Naive thymus-derived CD8-positive, alpha-beta T cell (primary cell): ENCODE results near the gene ABHD1. TPM values are rescaled to one million over a fixed set of nuclear protein-coding genes. Genes with fewer than 3 reads are reported as not detected.
A peak's percentile ranks its signal among the peaks of the same experiment; 100 is the strongest.
"Not testable (repeated sequence)": the region's sequence is repeated elsewhere in the genome, so short reads cannot be mapped to it uniquely, and the experiment has no call there.

Source experiments
- ATAC-seq, 2 donors: fragments of 150-1000 bp; cut with Tn5 transposase in 1 of 2; sonication (Bioruptor Pico), chemical (Tn5 transposase) in 1 of 2; 1 replicate in 1 of 2; 2 replicates in 1 of 2; pipeline ENCODE4 v1.10.0; 2021; ENCODE audit warnings: mild to moderate bottlenecking in 2 of 2, moderate library complexity in 2 of 2
- POLR2A ChIA-PET: fragments of 350-600 bp; sonication (Branson Sonifier 250); formaldehyde crosslinking; loops from one replicate; lab custom pipeline; 2021; ENCODE audit warnings: antibody characterized with exemption; lab: Charles Lee
- DNase-seq, 10 donors: peaks; one replicate each; pipeline versions ENCODE4 v3.0.0 to v3.0.0-alpha.2; 2020 to 2022
- H3K27ac Mint-ChIP-seq, 10 donors: one replicate each; pipeline ENCODE4 v1.8.0; 2020 to 2022; ENCODE audit warnings: mild to moderate bottlenecking in 10 of 10, mixed read lengths in 10 of 10, moderate library complexity in 4 of 10, inconsistent platforms in 1 of 10
- H3K27me3 Mint-ChIP-seq, 5 donors: one replicate each; pipeline ENCODE4 v1.8.0; 2021 to 2022; ENCODE audit warnings: mixed read lengths in 5 of 5
- H3K36me3 Mint-ChIP-seq, 3 donors: one replicate each; pipeline ENCODE4 v1.8.0; 2020 to 2022; ENCODE audit warnings: mixed read lengths in 3 of 3, mild to moderate bottlenecking in 2 of 3, inconsistent platforms in 1 of 3
- H3K4me1 Mint-ChIP-seq, 4 donors: one replicate each; pipeline ENCODE4 v1.8.0; 2021 to 2022; ENCODE audit warnings: mixed read lengths in 4 of 4
- H3K4me3 Mint-ChIP-seq, 10 donors: one replicate each; pipeline ENCODE4 v1.8.0; 2020 to 2022; ENCODE audit warnings: mild to moderate bottlenecking in 10 of 10, mixed read lengths in 10 of 10, moderate library complexity in 6 of 10, inconsistent platforms in 1 of 10
- H3K9me3 Mint-ChIP-seq, 9 donors: one replicate each; pipeline ENCODE4 v1.8.0; 2020 to 2022; ENCODE audit warnings: mixed read lengths in 9 of 9, mild to moderate bottlenecking in 3 of 9, inconsistent platforms in 1 of 9, moderate library complexity in 1 of 9
- polyA plus RNA-seq, 3 donors: library from polyadenylated mRNA; unstranded; fragments of 300-500 nt; fragmentation: Illumina TruSeq; gene quantifications; one replicate each; pipeline ENCODE4 v1.2.3, GENCODE V29; 2021
- total RNA-seq, 8 experiments: library from RNA in 2 of 8; stranded (reverse) in 2 of 8; gene quantifications; one replicate each; pipeline ENCODE4 v1.2.3 and lab custom pipeline; 2021 to 2026

Gene ABHD1
- total and polyA plus RNA-seq, 5 experiments from 2014 or later = 1.3 to 2.7 (median 1.7) TPM

DNA sequence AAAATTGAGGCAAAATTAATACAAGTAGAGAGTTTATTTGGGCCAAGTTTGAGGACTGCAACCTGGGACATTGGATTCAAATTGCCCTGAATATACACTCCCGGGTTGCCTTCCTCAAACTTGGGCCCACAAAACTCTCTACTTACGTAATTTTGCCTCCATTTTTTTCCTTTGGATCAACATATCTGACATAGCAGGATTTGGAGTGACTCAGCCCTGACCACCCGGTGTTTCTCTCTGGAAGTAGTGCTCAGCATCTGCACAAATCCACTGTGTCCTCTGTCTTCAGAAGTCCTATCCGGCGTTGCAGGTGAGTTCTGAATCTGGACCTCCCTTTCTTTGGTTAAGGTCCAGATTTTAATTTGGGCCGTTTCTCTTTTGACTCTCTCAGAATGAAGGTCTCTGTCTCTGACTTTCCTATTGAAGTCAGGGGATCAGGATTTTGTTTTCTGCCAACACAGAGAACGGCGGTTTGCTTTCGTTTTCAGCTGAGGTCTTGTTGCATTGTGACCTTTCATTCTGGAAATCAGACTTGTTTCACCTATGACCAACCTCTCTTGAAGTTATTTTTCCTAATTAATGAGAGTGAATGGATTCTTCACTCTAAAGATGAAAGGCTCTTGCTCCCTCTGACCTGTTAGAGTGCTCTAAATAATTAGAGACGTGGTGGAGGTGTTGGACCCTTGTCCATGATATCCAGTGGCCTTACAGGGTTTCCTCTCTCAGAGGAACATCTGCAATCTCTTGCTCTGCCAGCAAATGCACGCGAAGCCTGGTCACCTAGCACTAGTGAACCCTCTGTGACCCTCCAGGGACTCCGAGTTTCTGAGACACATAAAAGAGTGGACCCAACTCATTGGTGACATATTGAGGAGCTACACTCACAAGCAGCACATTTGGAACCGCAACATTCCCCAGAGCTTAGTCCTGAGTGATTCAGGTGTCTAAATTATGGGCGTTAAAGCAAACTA, 38.8 kb downstream of the ABHD1 start:
- peak overlapping the region in 1 of 10 donors; percentile 0 for H3K27ac Mint-ChIP-seq
- peaks cover 0 to 11% (median 4%) of the 10 kb centered on the region in 4 donors for H3K4me1 Mint-ChIP-seq
- DNase-seq (no peak), ATAC-seq (no peak)
- H3K36me3 Mint-ChIP-seq = no peaks in the 10 kb centered on the region
- no peaks in the 10 kb centered on the region for H3K9me3 Mint-ChIP-seq
- peaks cover 0 to 7% (median 0%) of the 10 kb centered on the region in 5 donors for H3K27me3 Mint-ChIP-seq
- no peak overlapping the region for H3K4me3 Mint-ChIP-seq
- POLR2A ChIA-PET = no interaction called here

DNA sequence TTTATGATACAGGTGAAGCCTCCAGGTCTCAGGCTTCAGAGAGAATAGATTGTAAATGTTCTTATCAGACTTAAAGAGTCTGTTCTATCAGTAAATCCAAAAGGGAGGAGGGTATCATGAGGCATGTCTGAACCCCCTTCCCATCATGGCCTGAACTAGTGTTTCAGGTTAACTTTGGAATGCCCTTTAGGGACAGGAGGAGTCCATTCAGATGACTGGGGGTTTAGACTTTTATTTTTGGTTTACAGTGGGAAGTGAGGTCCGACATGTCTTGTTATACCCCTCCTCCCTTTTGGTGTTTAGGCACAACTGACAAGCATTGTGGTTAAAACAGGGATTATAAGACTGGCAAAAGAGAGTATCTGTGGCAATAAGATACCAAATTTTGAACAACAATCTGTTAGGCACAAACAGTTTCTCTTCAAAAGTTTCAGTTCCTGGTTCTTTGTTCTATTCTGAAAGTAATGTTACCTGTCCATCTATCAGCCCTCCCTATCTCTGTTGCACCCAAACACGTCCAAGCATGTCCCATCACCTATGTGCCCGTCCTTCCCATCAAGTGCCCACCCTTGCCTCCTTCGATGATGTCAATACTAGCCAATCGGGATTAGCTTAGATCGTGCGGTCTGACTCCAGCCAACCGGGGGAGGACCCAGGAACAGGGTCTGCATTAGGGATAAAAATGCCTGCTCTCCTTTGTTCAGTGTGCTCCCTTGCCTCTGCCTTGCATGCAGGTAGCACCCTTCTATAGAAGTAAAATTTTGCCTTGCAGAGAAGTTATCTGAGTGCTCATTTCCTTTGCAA, 41.5 kb downstream of the ABHD1 start:
- POLR2A ChIA-PET = no interaction called here
- H3K4me1 Mint-ChIP-seq = peaks cover 0 to 15% (median 7%) of the 10 kb centered on the region in 4 donors
- peak overlapping the region in 1 of 10 donors; percentile 44 for H3K27ac Mint-ChIP-seq
- H3K4me3 Mint-ChIP-seq = no peak overlapping the region
- H3K27me3 Mint-ChIP-seq = peaks cover 0 to 7% (median 0%) of the 10 kb centered on the region in 5 donors
- ATAC-seq (no peak), DNase-seq (no peak)
- no peaks in the 10 kb centered on the region for H3K36me3 Mint-ChIP-seq
- H3K9me3 Mint-ChIP-seq = no peaks in the 10 kb centered on the region

DNA sequence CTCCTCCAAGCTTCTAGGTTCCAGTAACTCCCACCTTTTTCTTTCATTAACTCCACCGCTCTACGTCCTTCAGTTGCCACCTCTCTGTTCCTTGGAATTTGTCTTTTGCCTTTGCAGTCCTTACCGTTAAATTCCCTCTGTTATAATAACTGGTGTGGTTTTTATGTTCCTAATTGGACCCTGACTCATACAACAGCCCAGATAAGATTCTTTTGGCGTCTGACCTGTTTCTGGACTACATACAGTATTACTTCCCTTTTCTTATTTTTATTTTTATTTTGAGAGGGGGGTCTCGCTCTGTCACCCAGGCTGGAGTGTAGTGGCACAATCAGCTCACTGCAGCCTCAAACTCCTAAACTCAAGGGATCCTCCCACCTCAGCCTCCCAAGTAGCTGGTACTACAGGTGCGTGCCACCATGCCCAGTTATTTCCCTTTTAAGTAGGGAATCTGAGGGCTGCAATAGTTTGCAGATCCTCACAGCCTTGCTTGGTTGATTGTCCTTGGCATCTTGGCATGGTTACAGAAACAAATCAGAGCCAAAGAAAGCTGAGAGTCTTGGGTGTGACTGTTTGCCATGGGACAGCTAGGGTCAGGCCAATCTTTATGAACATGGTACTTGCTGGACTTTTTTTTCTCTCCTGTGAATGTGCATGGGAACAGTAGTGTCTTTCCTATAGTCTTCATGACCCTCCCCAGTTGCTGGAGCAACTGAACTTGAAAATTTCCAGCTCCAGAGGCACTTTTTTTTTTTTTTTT, 47.1 kb downstream of the ABHD1 start:
- H3K9me3 Mint-ChIP-seq = no peaks in the 10 kb centered on the region
- H3K36me3 Mint-ChIP-seq = no peaks in the 10 kb centered on the region
- ATAC-seq = no peak
- H3K27ac Mint-ChIP-seq = no peak overlapping the region
- no peak for DNase-seq
- peaks cover 0 to 7% (median 1%) of the 10 kb centered on the region in 5 donors for H3K27me3 Mint-ChIP-seq
- peaks cover 0 to 15% (median 5%) of the 10 kb centered on the region in 4 donors for H3K4me1 Mint-ChIP-seq
- POLR2A ChIA-PET = no interaction called here
- H3K4me3 Mint-ChIP-seq = peak overlapping the region in 4 of 10 donors; percentile 15 to 67 (median 43)

DNA sequence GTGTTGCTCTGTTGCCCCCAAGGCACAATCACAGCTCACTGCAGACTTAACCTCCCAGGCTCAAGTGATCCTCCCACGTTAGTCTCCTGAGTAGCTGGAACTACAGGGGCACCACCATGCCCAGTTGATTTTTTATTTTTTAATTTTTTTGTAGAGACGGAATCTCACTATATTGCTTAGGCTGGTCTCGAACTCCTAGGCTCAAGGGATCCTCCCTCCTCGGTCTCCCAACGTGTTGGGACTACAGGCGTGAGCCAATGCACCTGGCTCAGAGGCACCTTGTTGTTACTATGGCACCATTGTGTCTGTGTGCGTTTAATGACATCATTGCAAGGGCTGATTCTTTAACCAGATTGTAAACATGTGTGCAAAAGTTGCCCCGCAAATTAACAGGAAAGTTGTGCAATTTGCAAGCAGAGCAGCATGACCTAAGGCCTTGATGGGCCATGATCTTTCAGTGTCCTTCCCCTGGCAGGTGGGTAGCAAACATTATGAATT, 47.8 kb downstream of the ABHD1 start:
- Mint-ChIP-seq H3K4me1 (peaks cover 0 to 15% (median 5%) of the 10 kb centered on the region in 4 donors), H3K27ac (no peak overlapping the region), H3K4me3 (no peak overlapping the region), H3K9me3 (no peaks in the 10 kb centered on the region), H3K36me3 (no peaks in the 10 kb centered on the region), H3K27me3 (peaks cover 0 to 12% (median 1%) of the 10 kb centered on the region in 5 donors)
- POLR2A ChIA-PET = no interaction called here
- ATAC-seq = no peak
- DNase-seq = no peak

DNA sequence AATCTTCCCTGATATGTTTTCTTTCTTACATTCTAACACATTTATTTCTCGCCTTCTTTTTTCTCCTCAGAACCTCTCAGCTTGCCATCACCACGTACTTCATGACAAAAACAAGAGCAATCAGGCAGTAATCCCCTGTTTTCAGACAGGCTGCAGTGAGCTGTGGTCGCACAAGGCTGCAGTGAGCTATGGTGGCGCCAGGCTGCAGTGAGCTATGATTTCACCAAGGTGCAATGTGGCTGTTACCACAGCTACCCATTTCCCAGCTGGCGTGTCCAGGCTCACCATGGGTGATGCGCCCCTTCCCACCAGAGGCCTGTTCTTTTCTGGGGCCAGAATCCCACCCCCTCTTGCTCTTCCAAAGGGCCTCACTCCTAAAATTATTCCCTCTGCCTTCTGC, 51.0 kb downstream of the ABHD1 start:
- H3K9me3 Mint-ChIP-seq = no peaks in the 10 kb centered on the region
- ATAC-seq = no peak
- POLR2A ChIA-PET = no interaction called here
- H3K36me3 Mint-ChIP-seq = no peaks in the 10 kb centered on the region
- H3K4me1 Mint-ChIP-seq = peaks cover 0 to 8% (median 4%) of the 10 kb centered on the region in 4 donors
- peaks cover 0 to 25% (median 9%) of the 10 kb centered on the region in 5 donors for H3K27me3 Mint-ChIP-seq
- no peak overlapping the region for H3K27ac Mint-ChIP-seq
- no peak for DNase-seq
- no peak overlapping the region for H3K4me3 Mint-ChIP-seq

- no peak overlapping the region for H3K4me3 Mint-ChIP-seq
- no peak for ATAC-seq
- peaks cover 0 to 4% (median 1%) of the 10 kb centered on the region in 4 donors for H3K4me1 Mint-ChIP-seq
- peaks cover 1 to 29% (median 13%) of the 10 kb centered on the region in 5 donors for H3K27me3 Mint-ChIP-seq
- DNase-seq = no peak
- H3K9me3 Mint-ChIP-seq = no peaks in the 10 kb centered on the region
- H3K27ac Mint-ChIP-seq = no peak overlapping the region
- POLR2A ChIA-PET = no interaction called here
- no peaks in the 10 kb centered on the region for H3K36me3 Mint-ChIP-seq
Measured at GRCh38 chr2:27175330-27175729, 51.7 kb downstream of the ABHD1 start.

DNA sequence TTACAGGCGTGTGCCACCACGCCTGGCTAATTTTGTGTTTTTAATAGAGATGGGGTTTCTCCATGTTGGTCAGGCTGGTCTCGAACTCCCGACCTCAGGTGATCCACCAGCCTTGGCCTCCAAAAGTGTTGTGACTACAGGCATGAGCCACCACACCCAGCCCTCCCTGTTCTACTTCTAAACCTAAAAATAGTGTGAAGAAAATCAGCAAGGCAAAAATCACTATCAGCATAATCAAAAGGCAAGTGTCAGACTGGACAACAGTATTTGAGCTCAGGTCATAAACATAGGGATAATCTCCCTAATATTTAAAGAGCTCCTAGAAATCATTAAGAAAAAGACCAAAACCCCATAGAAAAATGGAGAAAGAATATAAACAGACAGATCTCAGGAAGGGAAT, 52.2 kb downstream of the ABHD1 start:
- H3K4me3 Mint-ChIP-seq, H3K27ac Mint-ChIP-seq, DNase-seq, H3K4me1 Mint-ChIP-seq, H3K36me3 Mint-ChIP-seq, H3K9me3 Mint-ChIP-seq, POLR2A ChIA-PET, ATAC-seq: not testable (repeated sequence)
- H3K27me3 Mint-ChIP-seq = peaks cover 6 to 30% (median 13%) of the 10 kb centered on the region in 5 donors

- H3K27ac Mint-ChIP-seq = no peak overlapping the region
- H3K36me3 Mint-ChIP-seq = no peaks in the 10 kb centered on the region
- no peaks in the 10 kb centered on the region for H3K9me3 Mint-ChIP-seq
- DNase-seq (no peak), ATAC-seq (no peak)
- H3K4me3 Mint-ChIP-seq = no peak overlapping the region
- POLR2A ChIA-PET = no interaction called here
- no peaks in the 10 kb centered on the region for H3K4me1 Mint-ChIP-seq
- peaks cover 15 to 42% (median 25%) of the 10 kb centered on the region in 5 donors for H3K27me3 Mint-ChIP-seq
Measured at GRCh38 chr2:27177441-27178351, 54.1 kb downstream of the ABHD1 start.

- no peaks in the 10 kb centered on the region for H3K36me3 Mint-ChIP-seq
- ATAC-seq (no peak), DNase-seq (no peak)
- no peaks in the 10 kb centered on the region for H3K9me3 Mint-ChIP-seq
- no peak overlapping the region for H3K4me3 Mint-ChIP-seq
- H3K27me3 Mint-ChIP-seq = peaks cover 15 to 42% (median 26%) of the 10 kb centered on the region in 5 donors
- no peak overlapping the region for H3K27ac Mint-ChIP-seq
- no peaks in the 10 kb centered on the region for H3K4me1 Mint-ChIP-seq
- POLR2A ChIA-PET = no interaction called here
Measured at GRCh38 chr2:27178469-27178868, 54.9 kb downstream of the ABHD1 start.

- ATAC-seq = no peak
- Mint-ChIP-seq H3K36me3 (no peaks in the 10 kb centered on the region), H3K27ac (no peak overlapping the region), H3K9me3 (no peaks in the 10 kb centered on the region), H3K4me1 (no peaks in the 10 kb centered on the region), H3K4me3 (no peak overlapping the region), H3K27me3 (peaks cover 15 to 46% (median 26%) of the 10 kb centered on the region in 5 donors)
- POLR2A ChIA-PET = no interaction called here
- no peak for DNase-seq
Measured at GRCh38 chr2:27179344-27180000, 55.9 kb downstream of the ABHD1 start.
